ENCODE results near the gene HOXB2. TPM values are rescaled to one million over a fixed set of nuclear protein-coding genes. Genes with fewer than 3 reads are reported as not detected.

The HOXB2 gene
- total RNA-seq, 4 donors from 2014 or later: 9.2 to 24.2 (median 17.1) TPM

- peaks cover 0 to 76% (median 0%) of the 10 kb centered on the region in 4 donors for H3K27me3 ChIP-seq
- H3K27ac ChIP-seq: peak overlapping the region; percentile 89 to 92 (median 91)
- intact Hi-C loops (cut with DNase I): no loop called here
- TF ChIP-seq POLR2A (IDR thresholded peaks at IDR 0.05) (no peak), CTCF (IDR thresholded peaks at IDR 0.05) (no peak)
- WGBS, 2 donors: 38 to 55% methylated on average over 5 of the region's 6 CpGs
- H3K4me3 ChIP-seq: peak overlapping the region; percentile 33 to 71 (median 46)
- no peaks in the 10 kb centered on the region for H3K36me3 ChIP-seq
- no peaks in the 10 kb centered on the region for H3K9me3 ChIP-seq
- H3K4me1 ChIP-seq: peaks cover 17 to 98% (median 84%) of the 10 kb centered on the region in 3 donors
- DNase-seq: no peak
Measured at GRCh38 chr17:48563385-48563838, 18.5 kb upstream of the HOXB2 start.

GRCh38 chr17:48562934-48563333 is 18.0 kb upstream of the HOXB2 start:
- intact Hi-C loops (cut with DNase I): no loop called here
- 42 to 47% methylated on average over 5 of the region's 5 CpGs for WGBS, 2 donors
- peaks cover 0 to 76% (median 0%) of the 10 kb centered on the region in 4 donors for H3K27me3 ChIP-seq
- H3K4me3 ChIP-seq: peak overlapping the region in 3 of 4 donors; percentile 1 to 71 (median 55)
- no peaks in the 10 kb centered on the region for H3K36me3 ChIP-seq
- TF ChIP-seq CTCF (IDR thresholded peaks at IDR 0.05) (no peak), POLR2A (IDR thresholded peaks at IDR 0.05) (no peak)
- H3K4me1 ChIP-seq: peaks cover 17 to 100% (median 87%) of the 10 kb centered on the region in 3 donors
- no peaks in the 10 kb centered on the region for H3K9me3 ChIP-seq
- peak overlapping the region; percentile 89 to 92 (median 91) for H3K27ac ChIP-seq
- no peak for DNase-seq

GRCh38 chr17:48561884-48562810 is 17.2 kb upstream of the HOXB2 start:
- 57 to 66% methylated on average over 14 to 15 of the region's 15 CpGs for WGBS, 2 donors
- H3K4me1 ChIP-seq: peaks cover 22 to 100% (median 87%) of the 10 kb centered on the region in 3 donors
- no peaks in the 10 kb centered on the region for H3K9me3 ChIP-seq
- peak overlapping the region; percentile 89 to 92 (median 91) for H3K27ac ChIP-seq
- TF ChIP-seq CTCF (IDR thresholded peaks at IDR 0.05) (peak in 2 of 6 experiments; percentile 13 to 22), POLR2A (IDR thresholded peaks at IDR 0.05) (no peak)
- intact Hi-C loops (cut with DNase I): no loop called here
- H3K36me3 ChIP-seq: no peaks in the 10 kb centered on the region
- no peak for DNase-seq
- peaks cover 0 to 76% (median 0%) of the 10 kb centered on the region in 4 donors for H3K27me3 ChIP-seq
- H3K4me3 ChIP-seq: peak overlapping the region in 2 of 4 donors; percentile 55 to 71

GRCh38 chr17:48559840-48560817 is 15.2 kb upstream of the HOXB2 start:
- Histone ChIP-seq H3K4me1 (peaks cover 36 to 100% (median 85%) of the 10 kb centered on the region in 3 donors), H3K27ac (peak overlapping the region; percentile 89 to 95 (median 92)), H3K4me3 (peak overlapping the region in 2 of 4 donors; percentile 50 to 54), H3K27me3 (peaks cover 0 to 72% (median 0%) of the 10 kb centered on the region in 4 donors), H3K9me3 (no peaks in the 10 kb centered on the region), H3K36me3 (no peaks in the 10 kb centered on the region)
- intact Hi-C loops (cut with DNase I): no loop called here
- DNase-seq: no peak
- WGBS, 2 donors: 46 to 49% methylated on average over 11 to 13 of the region's 14 CpGs
- TF ChIP-seq CTCF (IDR thresholded peaks at IDR 0.05): no peak
- peak in 1 of 4 donors; percentile 36 for TF ChIP-seq POLR2A (IDR thresholded peaks at IDR 0.05)

Measured in esophagus squamous epithelium (tissue), 5 donors.